Testis (tissue), 3 donors: ENCODE results near the gene ARRDC5. TPM values are rescaled to one million over a fixed set of nuclear protein-coding genes. Genes with fewer than 3 reads are reported as not detected.

ENCODE experiments used
- microRNA-seq, 2 donors: library from miRNA; unstranded; fragments of <30 nt; microRNA quantifications; one replicate each; pipeline ENCODE4, GENCODE V29; 2016; ENCODE audit warnings: borderline number of aligned reads in 2 of 2, borderline replicate concordance in 1 of 2
- polyA plus RNA-seq: library from polyadenylated mRNA; stranded (reverse); fragments of 350-450 nt; fragmentation: Illumina TruSeq; extraction: RNeasy Lipid Tissue Mini Kit (QIAGEN cat#74804); gene quantifications from one replicate; pipeline ENCODE4 v1.2.3, GENCODE V29; 2014; ENCODE audit warnings: low read depth, low replicate concordance; ENCODE audit not compliant: insufficient read depth
- small RNA-seq, 2 donors: library from RNA; depleted of rRNA; stranded (forward); fragments of <200 nt; gene quantifications; one replicate each; pipeline ENCODE3, GENCODE V24; 2016
- total RNA-seq, 2 donors: library from RNA; depleted of rRNA; stranded (reverse); fragments of >200 nt; gene quantifications; one replicate each; pipeline ENCODE4 v1.2.3, GENCODE V29; 2016

The ARRDC5 gene
- total and polyA plus RNA-seq, 3 donors from 2014 or later, result 8.7 to 26.2 (median 17.4) TPM

Small RNAs within 50 kb of the gene (microRNA-seq; reads per million reads assigned to microRNA genes)
- 0 reads per million in 2 donors for gene MIR4747

Small RNAs within 50 kb of the gene (small RNA-seq; reads per million reads assigned to genes)
- gene MIR4747, result 0 reads per million in 2 donors

Other genes with a start within 250 kb of the ARRDC5 start
- 10 to 100 TPM; 51.6 to 61.4 TPM for gene MYDGF, start 232.6 kb downstream of the ARRDC5 start, total RNA-seq
- gene MYDGF, start 232.6 kb downstream of the ARRDC5 start, polyA plus RNA-seq, result 87.0 TPM
- 10 to 100 TPM; 65.1 to 74.2 TPM for gene DPP9, start 179.1 kb downstream of the ARRDC5 start, total RNA-seq
- 24.6 TPM for gene DPP9, start 179.1 kb downstream of the ARRDC5 start, polyA plus RNA-seq
- gene FEM1A, start 111.2 kb downstream of the ARRDC5 start, total RNA-seq, result 10 to 100 TPM; 14.3 to 15.8 TPM
- gene FEM1A, start 111.2 kb downstream of the ARRDC5 start, polyA plus RNA-seq, result 7.5 TPM
- gene TICAM1, start 71.2 kb downstream of the ARRDC5 start, total RNA-seq, result 1 to 10 TPM; 5.0 to 6.3 TPM
- gene TICAM1, start 71.2 kb downstream of the ARRDC5 start, polyA plus RNA-seq, result 4.8 TPM
- 10 to 100 TPM; 63.4 to 82.8 TPM for gene PLIN3, start 35.2 kb downstream of the ARRDC5 start, total RNA-seq
- gene PLIN3, start 35.2 kb downstream of the ARRDC5 start, polyA plus RNA-seq, result 109 TPM
- 10 to 100 TPM in 1 of 2 donors, 1 to 10 TPM in 1; 10.0 to 11.7 TPM for gene UHRF1, start 6.6 kb upstream of the ARRDC5 start, total RNA-seq
- 9.3 TPM for gene UHRF1, start 6.6 kb upstream of the ARRDC5 start, polyA plus RNA-seq
- gene KDM4B, start 66.2 kb upstream of the ARRDC5 start, total RNA-seq, result 10 to 100 TPM; 67.7 to 72.7 TPM
- gene KDM4B, start 66.2 kb upstream of the ARRDC5 start, polyA plus RNA-seq, result 33.3 TPM